Osteoblast (primary cell): ENCODE results near the gene RCAN2. TPM values are rescaled to one million over a fixed set of nuclear protein-coding genes. Genes with fewer than 3 reads are reported as not detected.
A peak's percentile ranks its signal among the peaks of the same experiment; 100 is the strongest.

Experiments
- DNase-seq: peaks from one replicate; pipeline ENCODE4 v3.0.0; 2011; ENCODE audit warnings: low spot score, mixed read lengths; ENCODE audit not compliant: insufficient read length; ENCODE audit errors: missing footprints
- H2AFZ ChIP-seq: 2 replicates; pipeline ENCODE4 v1.6.0; 2011; ENCODE audit warnings: mild to moderate bottlenecking, low read length
- H3K27ac ChIP-seq: 2 replicates; pipeline ENCODE4 v1.5.1; 2011; ENCODE audit warnings: mild to moderate bottlenecking, low read depth, low read length, moderate library complexity
- H3K27me3 ChIP-seq: 2 replicates; pipeline ENCODE4 v1.6.0; 2012; ENCODE audit warnings: mild to moderate bottlenecking, control low read depth, inconsistent platforms, low read length, moderate library complexity; ENCODE audit not compliant: insufficient read depth
- H3K36me3 ChIP-seq: 2 replicates; pipeline ENCODE4 v1.5.1; 2011; ENCODE audit warnings: mild to moderate bottlenecking, low read length, control low read depth, moderate library complexity; ENCODE audit not compliant: insufficient read depth
- H3K4me1 ChIP-seq: 2 replicates; pipeline ENCODE4 v1.5.1; 2011; ENCODE audit warnings: mild to moderate bottlenecking, low read length, control low read depth, moderate library complexity; ENCODE audit not compliant: insufficient read depth
- H3K4me2 ChIP-seq: 2 replicates; pipeline ENCODE4 v1.6.0; 2011; ENCODE audit warnings: mild to moderate bottlenecking, low read length; ENCODE audit not compliant: insufficient read depth
- H3K4me3 ChIP-seq: fragments of 200-600 bp; sonication (generic); 3 replicates; pipeline ENCODE4 v1.5.1; 2012; ENCODE audit warnings: mild to moderate bottlenecking, low read length, inconsistent platforms; ENCODE audit not compliant: insufficient read depth
- H3K79me2 ChIP-seq: 2 replicates; pipeline ENCODE4 v1.6.0; 2012; ENCODE audit warnings: mild to moderate bottlenecking, low read length, control low read depth, inconsistent platforms; ENCODE audit not compliant: insufficient read depth
- H3K9me3 ChIP-seq: 2 replicates; pipeline ENCODE4 v1.5.1; 2011; ENCODE audit warnings: low read depth, low read length, control low read depth
- H4K20me1 ChIP-seq: 2 replicates; pipeline ENCODE4 v1.6.0; 2012; ENCODE audit warnings: mild to moderate bottlenecking, low read length, control low read depth; ENCODE audit not compliant: insufficient read depth
- total RNA-seq: library from RNA; depleted of rRNA; stranded (reverse); fragments of >200 nt; gene quantifications from 2 replicates; pipeline ENCODE4 v1.2.3, GENCODE V29; 2012
- TF ChIP-seq, protein P1 (sequence below): IDR thresholded peaks from 2 replicates; pipeline ENCODE4 v1.5.1; 2011; ENCODE audit warnings: mild to moderate bottlenecking, low read depth, low read length, moderate library complexity; ENCODE audit errors: extremely low read depth

RCAN2 gene
- total RNA-seq = 14.1 and 15.6 TPM in 2 replicates

DNA sequence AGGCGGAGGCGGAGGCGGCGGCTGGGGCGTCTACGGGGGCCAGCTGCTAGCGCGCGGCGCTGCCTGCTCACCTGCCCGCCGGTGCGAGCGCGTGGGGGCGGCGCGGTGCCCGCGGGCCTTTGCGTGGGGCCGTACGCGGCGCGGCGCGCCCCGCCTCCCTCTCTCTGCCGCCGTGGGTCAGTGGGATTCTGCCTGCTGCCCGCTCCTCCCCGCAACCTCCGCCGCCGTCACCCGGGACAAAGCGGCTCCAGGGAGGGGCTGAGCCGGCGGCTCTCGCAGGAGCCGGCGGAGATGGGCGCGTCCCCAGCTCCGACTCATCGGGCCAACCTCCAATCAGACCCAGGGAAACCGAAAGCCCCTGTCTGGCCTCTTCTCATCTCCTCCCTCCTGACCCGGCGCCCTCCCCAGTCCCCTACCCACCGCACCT lies at the start of gene RCAN2:
Gene RCAN2 (minus strand): TSS at position 249 of the 427 bp plus-strand sequence.
- TF ChIP-seq, protein P1, sequence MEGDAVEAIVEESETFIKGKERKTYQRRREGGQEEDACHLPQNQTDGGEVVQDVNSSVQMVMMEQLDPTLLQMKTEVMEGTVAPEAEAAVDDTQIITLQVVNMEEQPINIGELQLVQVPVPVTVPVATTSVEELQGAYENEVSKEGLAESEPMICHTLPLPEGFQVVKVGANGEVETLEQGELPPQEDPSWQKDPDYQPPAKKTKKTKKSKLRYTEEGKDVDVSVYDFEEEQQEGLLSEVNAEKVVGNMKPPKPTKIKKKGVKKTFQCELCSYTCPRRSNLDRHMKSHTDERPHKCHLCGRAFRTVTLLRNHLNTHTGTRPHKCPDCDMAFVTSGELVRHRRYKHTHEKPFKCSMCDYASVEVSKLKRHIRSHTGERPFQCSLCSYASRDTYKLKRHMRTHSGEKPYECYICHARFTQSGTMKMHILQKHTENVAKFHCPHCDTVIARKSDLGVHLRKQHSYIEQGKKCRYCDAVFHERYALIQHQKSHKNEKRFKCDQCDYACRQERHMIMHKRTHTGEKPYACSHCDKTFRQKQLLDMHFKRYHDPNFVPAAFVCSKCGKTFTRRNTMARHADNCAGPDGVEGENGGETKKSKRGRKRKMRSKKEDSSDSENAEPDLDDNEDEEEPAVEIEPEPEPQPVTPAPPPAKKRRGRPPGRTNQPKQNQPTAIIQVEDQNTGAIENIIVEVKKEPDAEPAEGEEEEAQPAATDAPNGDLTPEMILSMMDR = no peak
- Histone ChIP-seq H2AFZ (peak within 1 kb of the TSS; percentile 87), H4K20me1 (no peaks in the 10 kb centered on the region), H3K27ac (no peak within 1 kb of the TSS), H3K79me2 (no peaks in the 10 kb centered on the region), H3K4me3 (peak within 1 kb of the TSS; percentile 79), H3K27me3 (peaks cover 22% of the 10 kb centered on the region), H3K9me3 (no peaks in the 10 kb centered on the region), H3K36me3 (no peaks in the 10 kb centered on the region), H3K4me1 (peaks cover 3% of the 10 kb centered on the region), H3K4me2 (peak within 1 kb of the TSS; percentile 84)
- DNase-seq = peak; percentile 95

DNA sequence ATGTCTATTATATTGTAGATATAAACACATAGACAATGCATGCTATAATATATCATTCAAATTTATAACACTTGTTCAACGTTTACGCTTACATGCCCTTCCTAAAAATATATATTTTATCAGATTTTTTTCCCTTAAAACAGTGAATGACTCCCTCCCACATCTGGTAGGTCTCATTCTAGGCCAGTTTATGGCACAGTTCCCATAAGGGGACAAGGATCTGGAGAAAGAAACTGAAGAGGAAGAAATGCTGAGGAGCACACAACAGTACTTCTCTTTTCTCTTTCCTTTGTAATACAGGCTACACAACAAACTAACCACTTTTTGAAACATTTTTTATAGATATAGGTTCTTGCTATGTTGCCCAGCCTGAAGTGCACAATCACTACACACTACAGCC lies 48.6 kb upstream of the RCAN2 start:
- H3K9me3 ChIP-seq = no peaks in the 10 kb centered on the region

DNA sequence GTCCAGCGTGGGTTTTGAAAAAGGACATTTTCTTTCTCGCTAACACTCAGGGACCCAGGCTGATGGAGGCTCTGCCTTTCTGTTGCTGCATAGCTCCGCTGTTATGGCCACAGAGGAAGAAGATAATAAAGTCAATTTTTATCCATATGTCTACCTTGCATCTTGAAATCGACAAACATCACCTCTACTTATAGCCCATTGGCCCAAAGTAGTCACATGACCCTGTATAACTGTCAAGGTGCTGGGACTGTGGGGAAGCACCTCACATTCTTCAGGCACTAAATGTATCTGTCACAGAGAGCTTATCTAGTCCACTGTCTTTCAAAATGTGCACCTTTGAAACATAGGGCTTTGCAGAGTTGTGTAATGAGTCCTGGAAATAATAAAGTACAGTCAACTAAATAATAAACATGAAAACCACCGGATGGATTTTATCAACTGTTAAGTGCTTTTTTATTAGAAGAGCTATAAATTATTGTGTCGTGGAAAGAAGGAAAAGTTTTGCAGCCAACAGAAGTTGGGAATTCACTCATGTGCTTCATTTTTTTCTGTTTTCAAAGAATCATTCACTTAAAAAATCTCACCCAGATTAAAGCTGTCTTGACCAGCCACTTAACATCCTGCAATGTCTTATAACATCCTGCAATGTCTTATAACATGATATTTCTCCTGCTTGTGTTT lies 47.7 kb upstream of the RCAN2 start:
- TF ChIP-seq, protein P1 = no peak
- no peaks in the 10 kb centered on the region for H3K79me2 ChIP-seq
- H3K4me3 ChIP-seq = no peak overlapping the region
- DNase-seq = no peak
- no peak overlapping the region for H3K27ac ChIP-seq
- no peaks in the 10 kb centered on the region for H3K4me1 ChIP-seq
- H3K27me3 ChIP-seq = no peaks in the 10 kb centered on the region
- no peaks in the 10 kb centered on the region for H3K36me3 ChIP-seq
- no peak overlapping the region for H3K4me2 ChIP-seq
- H3K9me3 ChIP-seq = no peaks in the 10 kb centered on the region
- H2AFZ ChIP-seq = no peak overlapping the region
- no peaks in the 10 kb centered on the region for H4K20me1 ChIP-seq

More for the DNA sequence above, 48.6 kb upstream of the RCAN2 start:
- Histone ChIP-seq H3K27me3 (no peaks in the 10 kb centered on the region), H2AFZ (no peak overlapping the region), H3K27ac (no peak overlapping the region), H4K20me1 (no peaks in the 10 kb centered on the region), H3K79me2 (no peaks in the 10 kb centered on the region), H3K4me1 (no peaks in the 10 kb centered on the region), H3K4me3 (no peak overlapping the region), H3K36me3 (no peaks in the 10 kb centered on the region), H3K4me2 (no peak overlapping the region)
- peak; percentile 9 for DNase-seq
- TF ChIP-seq, protein P1 = no peak

DNA sequence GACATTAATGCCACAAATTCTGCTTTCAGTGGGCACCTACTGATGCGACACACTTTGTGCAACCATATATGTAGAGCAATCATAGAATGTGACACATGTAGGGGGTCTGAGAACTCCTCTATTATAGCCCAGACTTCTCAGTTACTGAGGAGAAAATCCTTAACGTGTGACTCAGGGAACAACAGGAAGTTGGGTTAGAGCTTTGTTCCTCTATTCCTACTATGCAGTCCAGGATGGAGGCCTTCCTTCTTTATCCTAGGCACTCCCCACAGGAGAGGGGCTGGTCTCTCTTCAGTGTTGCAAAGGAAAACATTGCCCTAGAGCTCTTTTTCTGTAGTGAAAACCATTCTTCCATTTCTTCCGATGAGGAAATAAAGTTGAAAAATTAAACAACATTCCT lies 39.6 kb upstream of the RCAN2 start:
- Histone ChIP-seq H2AFZ (no peak overlapping the region), H3K79me2 (no peaks in the 10 kb centered on the region), H3K27ac (no peak overlapping the region)

More for the DNA sequence above, 39.6 kb upstream of the RCAN2 start:
- TF ChIP-seq, protein P1 = no peak
- peaks cover 15% of the 10 kb centered on the region for H3K4me1 ChIP-seq
- no peaks in the 10 kb centered on the region for H3K27me3 ChIP-seq
- H3K9me3 ChIP-seq = no peaks in the 10 kb centered on the region
- no peak overlapping the region for H3K4me3 ChIP-seq
- H3K4me2 ChIP-seq = no peak overlapping the region
- no peaks in the 10 kb centered on the region for H4K20me1 ChIP-seq
- H3K36me3 ChIP-seq = no peaks in the 10 kb centered on the region
- DNase-seq = no peak
